Measurements from ENCODE around the gene BPTF.

GRCh38 chr17:67831268-67831667 is 6.0 kb downstream of the BPTF start:
- TF ChIP-seq GATA3 (IDR thresholded peaks at IDR 0.05; ENCODE audit: low read depth, low read length): no peak
- no peak for TF ChIP-seq GATA2 (IDR thresholded peaks at IDR 0.05; ENCODE audit: low read depth, low read length)
